Liver (tissue), 3 donors: ENCODE data around the gene ARL13B.

Experiments used
- CTCF ChIP-seq: fragments of 150-350 bp; IDR thresholded peaks from 2 replicates; pipeline ENCODE4 v1.5.1; 2017; ENCODE audit warnings: improper control_type of control experiment, low read depth, low read length; ENCODE audit not compliant: missing input control
- HNF4G ChIP-seq: IDR thresholded peaks from 2 replicates; pipeline ENCODE4 v1.6.1; 2016; ENCODE audit warnings: antibody characterized with exemption
- JUND ChIP-seq, 2 donors: IDR thresholded peaks; 2 replicates each; pipeline ENCODE4 v1.6.1; 2016; ENCODE audit warnings: antibody characterized with exemption in 2 of 2
- ZBTB33 ChIP-seq: IDR thresholded peaks from 2 replicates; pipeline ENCODE4 v1.6.1; 2016; ENCODE audit warnings: antibody characterized with exemption
- donor health status: healthy.
- donor health status: healthy.

GRCh38 chr3:94026623-94027022, 46.7 kb downstream of the ARL13B start:
- TF ChIP-seq JUND (IDR thresholded peaks at IDR 0.05) = no peak
- TF ChIP-seq HNF4G = no peak
- no peak for TF ChIP-seq CTCF
- TF ChIP-seq ZBTB33 = no peak
